Measurements from ENCODE around the gene RAP1GAP2.
A peak's percentile ranks its signal among the peaks of the same experiment; 100 is the strongest.
"Not testable (repeated sequence)": the region's sequence is repeated elsewhere in the genome, so short reads cannot be mapped to it uniquely, and the experiment has no call there.

RAP1GAP2 gene

DNA sequence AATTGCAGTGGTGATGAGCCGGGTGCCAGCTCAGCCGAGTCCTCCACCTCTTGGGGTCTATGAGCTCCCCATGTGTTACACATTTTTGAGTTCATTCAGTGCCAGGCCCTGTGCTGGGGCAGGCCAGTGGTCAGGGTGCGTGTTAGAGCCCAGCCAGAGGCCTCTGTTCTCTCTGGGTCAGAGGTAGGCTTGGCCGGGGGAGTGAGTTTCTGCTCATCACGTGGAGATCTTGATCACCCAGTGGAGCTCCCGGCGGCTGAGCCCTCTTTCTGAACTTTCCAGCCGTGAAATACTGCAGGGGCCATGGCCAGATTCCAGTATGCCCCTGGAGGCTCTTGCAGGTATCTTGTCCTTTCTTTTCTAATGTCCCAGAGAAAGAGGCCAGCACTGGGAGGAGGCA lies 93.0 kb downstream of the RAP1GAP2 start:
- no peak for DNase-seq

DNA sequence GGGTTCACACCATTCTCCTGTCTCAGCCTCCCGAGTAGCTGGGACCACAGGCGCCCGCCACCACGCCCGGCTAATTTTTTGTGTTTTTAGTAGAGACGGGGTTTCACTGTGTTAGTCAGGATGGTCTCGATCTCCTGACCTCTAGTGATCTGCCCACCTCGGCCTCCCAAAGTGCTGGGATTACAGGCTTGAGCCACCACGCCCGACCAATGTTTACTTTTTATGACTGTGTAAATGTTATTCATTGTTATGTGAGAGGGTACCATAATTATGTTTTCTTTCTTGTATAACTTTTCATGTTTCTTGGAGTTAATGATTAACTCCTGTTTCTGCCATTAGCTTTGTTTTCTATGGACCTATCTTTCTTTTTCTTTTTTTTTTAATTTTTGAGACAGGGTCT lies 94.5 kb downstream of the RAP1GAP2 start:
- DNase-seq: not testable (repeated sequence)

DNA sequence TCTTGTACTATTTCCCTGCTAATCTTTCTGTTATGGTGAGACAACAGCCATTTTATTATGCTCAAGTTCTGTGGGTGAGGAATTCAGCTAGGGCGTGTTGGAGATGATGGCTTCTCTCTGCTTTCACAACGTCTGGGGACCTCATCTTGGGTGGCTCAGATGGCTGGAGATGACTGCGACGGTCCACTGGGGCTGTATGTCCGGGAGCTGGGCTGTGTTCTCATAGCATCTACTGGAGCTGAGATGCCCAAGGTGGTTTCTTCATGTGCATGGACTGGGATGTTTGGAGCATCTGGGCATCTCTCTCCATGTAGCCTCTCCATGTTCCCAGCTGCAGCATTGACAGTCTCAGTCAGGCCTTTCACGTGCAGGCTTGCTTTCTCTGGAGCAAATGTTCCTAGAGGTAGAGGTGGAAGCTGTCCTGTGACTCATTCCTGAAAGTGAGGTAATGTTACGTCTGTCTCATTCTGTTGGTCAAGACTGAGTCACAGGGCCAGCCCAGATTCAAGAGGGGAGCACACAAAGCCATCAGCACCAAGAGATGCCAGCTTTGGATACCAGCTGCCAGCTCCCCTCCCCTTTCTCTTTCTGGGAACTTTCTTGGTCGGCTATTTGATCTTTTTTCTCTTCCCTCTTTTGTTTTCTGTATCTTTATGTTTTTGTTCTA lies 96.2 kb downstream of the RAP1GAP2 start:
- no peak for DNase-seq

DNA sequence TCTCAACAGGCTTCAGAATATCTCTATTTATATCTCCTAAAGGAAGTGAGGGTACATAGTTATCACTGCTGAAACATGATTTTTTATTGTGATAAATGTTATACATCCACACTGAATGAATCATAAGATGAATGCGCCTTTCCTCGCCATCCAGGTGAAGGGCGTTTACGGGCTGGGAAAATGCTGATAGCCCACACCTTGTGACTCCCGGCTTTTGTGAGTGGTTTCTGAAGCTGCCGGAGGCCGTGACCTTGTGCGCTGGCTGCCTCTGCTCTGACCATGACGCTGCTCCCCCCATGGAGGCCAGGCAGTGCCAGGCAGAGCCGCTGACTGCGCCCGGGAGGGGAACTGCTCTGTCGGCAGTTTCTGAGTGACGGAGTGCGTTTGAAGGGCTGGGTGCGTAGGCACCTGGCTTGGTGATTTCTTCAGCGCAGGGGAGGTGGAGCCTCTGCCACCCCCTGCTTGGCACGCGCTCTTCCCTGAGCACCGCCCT lies 97.2 kb downstream of the RAP1GAP2 start:
- DNase-seq: no peak

DNA sequence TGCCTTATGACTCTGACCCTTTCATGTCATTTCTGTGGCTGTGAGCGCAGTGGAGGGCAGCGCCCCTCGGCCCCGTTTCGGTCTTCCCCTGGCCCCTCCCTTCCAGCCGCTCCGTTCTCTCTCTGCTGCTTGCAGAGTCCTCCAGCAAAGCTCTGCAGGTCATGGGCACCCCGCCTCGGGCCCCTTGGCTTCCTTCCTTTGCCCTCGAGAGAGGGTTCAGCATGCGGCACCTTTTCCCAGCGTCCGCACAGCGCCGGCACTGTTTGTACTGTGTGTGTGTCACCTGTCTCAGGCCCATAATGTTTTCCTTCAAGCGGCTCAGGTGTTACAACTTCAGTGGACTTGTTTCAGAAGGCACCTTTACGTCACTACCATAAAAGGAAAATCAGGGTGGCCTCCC lies 98.5 kb downstream of the RAP1GAP2 start:
- no peak for DNase-seq

DNA sequence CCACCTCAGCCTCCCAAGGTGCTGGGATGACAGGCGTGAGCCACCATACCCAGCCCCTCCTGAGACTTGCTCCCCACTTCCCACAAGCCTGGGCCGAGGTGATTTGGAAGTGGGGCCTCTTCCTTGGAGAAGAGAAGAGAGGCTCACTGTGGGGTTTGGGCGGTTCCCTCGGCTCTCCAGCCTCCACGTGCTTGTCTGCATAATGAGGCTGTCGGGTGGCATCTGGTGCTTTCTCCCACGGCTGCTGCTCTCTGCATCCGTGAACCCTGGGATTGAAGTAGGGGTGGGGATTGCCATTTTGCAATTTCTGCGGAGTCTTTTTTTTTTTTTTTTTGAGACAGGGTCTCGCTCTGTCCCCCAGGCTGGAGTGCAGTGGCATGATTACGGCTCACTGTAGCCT lies 101.4 kb downstream of the RAP1GAP2 start:
- DNase-seq: no peak

DNA sequence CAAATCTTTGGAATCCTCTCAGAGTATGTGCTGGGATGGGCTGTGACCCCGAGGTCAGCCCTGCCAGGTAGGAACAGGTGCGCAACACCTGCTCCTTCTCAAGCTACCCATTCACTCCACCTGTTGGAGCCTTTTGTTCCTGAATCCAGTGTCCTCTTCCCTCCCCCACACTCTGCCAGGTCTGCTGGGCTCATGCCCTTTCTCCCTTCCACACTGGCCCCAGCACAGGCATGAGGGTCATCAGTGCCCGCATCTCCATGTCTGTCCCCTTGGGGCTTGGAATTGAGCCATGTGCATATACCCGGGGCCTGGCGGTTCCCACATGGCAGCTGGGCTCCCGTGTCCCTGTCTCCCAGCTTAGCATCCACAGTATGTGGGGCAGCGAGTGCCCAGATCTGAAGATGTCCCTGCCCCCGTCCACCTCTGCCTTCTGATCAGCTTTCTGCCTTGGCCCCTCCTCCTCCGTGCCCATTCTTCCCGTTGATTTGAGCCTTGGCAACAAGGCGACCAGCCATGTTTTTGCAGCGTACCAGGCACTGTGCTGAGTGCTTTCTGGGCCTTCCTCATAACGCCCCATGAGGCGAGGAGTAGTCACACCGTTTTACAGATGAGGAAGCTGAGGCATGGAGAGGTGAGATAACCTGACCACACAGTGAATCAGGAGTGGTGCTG lies 102.2 kb downstream of the RAP1GAP2 start:
- peak; percentile 17 for DNase-seq

DNA sequence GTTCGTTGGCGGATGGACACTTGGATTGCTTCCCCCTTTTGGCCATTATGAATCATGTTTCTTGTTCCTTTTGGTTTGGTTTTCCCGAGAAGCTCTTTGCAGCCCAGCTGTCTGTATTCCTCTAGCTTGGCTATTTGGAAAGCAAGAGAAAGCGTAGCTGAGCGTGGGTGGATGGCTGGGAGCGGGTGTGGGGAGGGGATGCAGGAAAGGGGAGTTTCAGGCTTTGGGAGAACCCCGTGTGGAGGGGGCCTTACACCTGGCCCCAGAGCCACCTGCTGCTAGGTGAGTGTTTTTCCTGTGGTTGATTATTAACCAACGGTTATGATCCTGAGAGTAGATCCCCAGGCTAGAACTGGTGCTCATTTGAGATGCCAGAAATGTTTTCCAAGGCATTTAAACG lies 103.7 kb downstream of the RAP1GAP2 start:
- DNase-seq: no peak

DNA sequence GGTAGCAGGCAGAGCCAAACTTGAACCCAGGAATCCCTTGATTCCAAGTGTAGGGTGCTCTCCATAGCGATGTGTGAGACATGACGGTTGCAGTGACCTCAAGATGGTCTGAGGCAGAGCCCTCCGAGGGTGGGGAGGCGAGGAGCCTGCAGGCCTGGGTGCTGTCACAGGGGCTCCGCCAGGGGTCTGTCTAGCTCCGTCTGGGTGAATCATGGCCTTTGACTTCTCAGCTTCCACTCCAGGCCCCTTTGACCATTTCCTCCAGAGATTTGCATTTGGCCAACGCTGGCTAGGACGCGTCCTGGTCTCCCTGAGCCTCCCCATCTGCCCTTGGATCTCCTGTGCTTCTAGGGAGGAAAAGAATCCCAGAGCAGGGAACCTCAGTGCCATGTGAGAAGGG lies 104.6 kb downstream of the RAP1GAP2 start:
- no peak for DNase-seq

DNA sequence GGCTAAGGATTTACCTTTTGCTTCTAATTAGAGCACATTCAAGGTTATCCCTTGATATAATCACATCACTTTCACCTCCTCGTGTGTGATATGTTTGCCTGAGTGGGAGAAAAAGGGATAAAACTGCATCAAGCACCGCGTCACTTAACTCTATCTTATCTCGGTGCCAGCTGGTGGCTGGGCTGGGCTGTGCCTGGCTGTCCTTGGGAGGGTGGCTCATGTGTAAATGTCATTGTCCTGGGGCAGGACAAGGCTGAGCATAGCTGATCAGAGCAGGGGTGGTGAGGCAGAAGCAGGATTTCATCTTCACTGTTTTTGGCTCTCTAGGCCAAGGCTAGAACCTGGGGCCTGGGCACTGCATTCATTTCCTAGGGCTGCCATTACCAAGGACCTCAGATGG lies 105.3 kb downstream of the RAP1GAP2 start:
- no peak for DNase-seq

DNA sequence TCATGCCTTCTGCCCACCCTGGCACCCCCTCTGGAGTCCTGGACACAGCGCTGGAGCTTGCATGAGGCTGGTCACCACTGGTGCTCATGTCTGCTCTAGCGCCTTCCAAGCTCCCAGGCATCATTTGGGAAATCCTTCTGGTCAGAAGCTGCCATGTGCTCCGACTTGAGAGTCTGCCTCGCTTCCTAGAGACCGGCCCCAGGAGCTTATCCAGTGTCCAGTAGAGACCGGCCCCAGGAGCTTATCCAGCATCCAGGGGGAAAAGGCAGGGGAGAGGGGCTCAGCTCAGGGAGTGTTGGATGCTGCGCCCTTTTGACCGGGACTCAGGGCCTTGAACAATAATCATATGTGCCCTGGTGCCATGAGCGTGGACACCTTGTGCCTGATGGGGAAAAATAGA lies 106.3 kb downstream of the RAP1GAP2 start:
- DNase-seq: no peak

DNA sequence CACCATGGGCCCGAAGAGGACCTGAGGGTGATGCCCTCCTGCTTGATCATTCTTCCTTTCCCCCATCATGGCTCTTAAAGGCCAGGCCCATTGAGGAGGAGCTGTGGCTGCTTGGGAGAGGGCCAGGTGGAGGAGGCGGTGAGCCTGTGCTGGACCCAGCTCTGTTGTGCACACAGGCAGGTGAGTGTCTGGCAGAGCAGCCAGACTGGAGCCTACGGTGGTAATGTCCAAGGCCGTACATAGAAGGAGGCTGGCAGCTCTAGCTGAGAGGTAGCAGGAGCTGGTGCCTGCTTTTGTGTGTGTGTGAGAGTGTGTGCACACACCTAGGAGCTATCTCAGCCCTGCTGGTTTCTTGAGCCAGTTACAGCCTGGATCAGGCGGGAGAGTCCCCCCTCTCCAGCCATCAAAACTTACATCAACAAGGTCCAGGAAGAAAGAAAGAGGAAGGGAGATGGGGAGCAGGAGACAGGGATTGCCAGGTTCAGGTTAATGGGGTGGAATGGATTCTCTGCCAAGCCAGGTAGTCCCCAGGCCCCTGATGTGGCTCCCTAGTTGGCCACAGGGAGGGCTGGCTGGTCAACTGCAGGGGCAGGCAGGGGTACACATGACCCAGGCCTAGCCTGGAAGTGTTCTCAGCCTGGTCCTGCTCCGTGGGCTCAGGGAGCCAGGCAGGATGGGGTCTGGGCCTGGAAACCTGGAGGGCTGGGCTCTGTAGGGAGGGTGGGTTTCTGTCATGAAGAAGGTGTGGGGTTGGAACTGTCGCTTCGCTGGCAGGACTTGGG lies 107.1 kb downstream of the RAP1GAP2 start:
- DNase-seq: peak; percentile 23

DNA sequence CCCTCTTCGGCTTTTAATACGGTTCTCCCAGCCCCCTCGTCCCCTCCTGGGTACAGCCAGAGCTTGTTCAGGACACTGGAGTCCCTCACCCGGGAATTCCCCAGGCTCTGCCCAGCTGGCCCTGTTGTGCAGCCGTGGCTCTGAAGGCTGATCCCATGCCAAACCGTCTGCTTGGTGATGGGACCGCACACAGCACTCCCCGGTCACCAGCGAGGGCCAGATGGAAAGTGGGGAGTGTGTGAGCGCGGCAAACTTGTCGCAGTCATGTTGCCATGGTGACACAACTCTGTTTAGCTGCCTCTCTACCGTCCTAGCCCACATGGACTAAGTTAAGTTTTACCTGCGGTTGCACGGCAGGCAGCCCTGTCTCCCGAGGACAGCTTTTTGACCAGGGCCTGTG lies 107.9 kb downstream of the RAP1GAP2 start:
- no peak for DNase-seq

DNA sequence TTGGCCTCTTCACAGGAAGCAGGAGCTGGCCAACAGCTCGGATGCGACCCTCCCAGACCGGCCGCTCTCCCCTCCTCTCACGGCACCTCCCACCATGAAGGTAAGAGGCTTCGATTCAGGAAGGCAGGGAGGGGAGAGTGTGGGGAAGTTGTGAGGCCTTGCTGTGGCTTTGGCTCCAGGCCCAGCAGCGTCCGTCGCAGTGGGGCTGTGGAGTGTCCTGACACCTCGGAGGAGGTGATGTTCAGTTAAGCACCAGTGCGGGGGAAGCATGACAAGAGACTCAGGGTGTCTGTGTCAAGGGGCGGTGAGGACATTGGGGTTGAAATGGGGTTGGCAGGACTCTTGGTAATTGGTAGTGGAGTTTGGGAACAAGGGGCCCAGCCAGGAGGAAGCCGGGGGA lies 109.0 kb downstream of the RAP1GAP2 start:
- no peak for DNase-seq

DNA sequence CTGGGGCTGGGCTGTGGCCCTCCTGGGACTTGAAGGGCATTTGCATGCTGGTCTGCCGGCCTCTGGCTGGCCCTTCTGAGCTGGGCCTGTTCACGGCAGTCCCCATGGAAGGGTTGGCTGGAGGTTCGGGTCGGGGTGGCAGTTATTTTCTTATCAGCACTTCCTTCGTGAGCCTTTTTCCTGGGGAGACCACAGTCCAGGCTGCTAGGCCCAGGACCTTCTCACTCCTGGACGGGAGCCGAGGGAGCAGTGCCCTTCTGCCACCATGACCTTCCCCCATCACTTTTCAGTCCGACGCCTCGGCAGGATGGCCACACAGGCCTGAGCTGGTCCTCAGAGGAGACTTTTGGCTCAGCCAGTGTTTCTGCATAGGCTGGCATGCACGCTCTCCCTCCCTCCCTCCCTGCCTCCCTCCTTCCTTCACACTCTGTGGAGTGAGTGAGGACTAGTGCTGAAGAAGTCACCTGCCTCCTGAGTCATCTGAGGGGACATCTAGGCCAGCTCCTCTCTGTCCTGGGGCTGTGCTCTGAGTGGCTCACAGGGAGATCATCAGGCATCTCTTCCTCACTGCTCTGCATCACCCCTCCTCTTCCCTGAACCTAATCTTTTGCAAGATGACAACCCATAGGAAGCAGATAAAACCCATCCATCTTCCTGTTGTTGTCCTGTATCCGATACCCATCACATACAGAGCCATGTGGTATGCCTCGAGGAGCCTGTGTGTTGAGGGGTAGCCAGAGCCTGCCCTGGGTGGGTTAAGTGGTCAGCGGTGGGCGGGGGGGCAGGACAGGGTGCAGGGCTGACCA lies 109.7 kb downstream of the RAP1GAP2 start:
- no peak for DNase-seq

DNA sequence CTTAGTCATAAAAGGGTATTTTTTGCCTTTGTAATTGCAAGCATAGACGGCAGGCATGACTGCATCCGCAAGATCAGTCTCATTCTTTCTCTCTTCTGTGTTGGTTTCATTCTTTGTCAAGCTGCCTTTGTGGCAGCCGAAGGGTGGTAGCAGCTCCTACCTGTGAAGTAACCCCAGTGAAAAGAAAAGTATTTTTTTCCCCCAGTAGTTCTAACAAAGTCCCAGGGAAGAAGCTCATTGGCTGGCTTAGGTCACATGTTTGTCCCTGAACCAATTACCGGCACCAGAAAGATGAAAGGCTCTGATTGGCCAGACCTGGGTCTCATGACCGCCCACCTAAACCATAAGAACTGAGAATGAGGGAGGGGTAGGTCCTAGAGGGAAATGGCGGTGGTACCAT lies 110.7 kb downstream of the RAP1GAP2 start:
- no peak for DNase-seq

DNA sequence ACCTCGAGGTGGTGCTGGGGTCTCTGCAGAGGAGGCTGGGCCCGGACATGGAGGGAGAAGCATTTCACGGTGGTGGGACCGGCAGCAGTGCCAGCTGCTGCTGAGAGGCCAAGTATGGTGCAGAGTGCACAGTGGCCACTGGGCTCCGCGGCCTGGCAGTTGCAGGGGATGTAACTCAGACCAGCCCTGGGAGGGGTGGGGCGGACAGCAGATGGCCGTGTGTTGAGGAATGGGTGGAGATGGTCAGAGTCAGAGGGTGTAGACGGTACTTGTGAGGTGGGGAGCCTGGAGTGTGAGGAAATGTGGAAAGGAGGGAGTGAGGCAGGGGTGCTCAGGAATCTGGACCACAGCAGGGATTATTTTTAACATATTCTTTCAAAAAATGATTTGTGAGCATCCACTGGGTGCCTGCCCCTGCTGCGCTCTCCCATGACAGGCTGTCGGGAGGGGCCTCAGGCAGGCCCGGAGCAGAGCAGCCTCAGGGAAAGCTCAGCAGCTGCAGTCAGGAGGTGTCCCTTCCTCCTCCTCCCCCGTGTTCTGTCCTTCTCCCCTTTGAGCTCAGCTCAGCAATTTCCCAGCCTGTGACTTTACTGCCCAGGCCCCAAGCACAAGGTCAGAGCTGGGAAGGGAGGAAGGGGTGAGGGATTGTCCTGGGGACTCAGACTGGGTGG lies 113.1 kb downstream of the RAP1GAP2 start:
- DNase-seq: no peak

DNA sequence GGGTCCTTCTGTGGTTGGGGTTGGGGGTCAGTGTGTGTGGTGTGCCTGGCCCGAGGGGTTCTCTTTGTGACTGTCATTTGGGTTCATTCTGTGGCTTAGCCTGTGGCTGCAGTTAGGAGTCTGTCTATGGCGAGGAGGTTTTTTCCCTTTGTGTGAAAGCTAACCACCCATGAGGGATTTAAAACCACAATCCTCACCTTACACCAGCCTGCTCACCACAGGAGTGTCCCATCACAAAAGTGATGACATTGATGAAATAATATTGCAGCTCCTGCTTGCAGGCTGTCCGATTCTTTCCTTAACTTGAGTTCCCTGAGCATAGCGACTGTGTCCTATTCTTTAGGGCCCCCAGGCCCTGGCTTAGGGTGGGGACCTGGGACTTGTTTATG lies 113.6 kb downstream of the RAP1GAP2 start:
- no peak for DNase-seq

DNA sequence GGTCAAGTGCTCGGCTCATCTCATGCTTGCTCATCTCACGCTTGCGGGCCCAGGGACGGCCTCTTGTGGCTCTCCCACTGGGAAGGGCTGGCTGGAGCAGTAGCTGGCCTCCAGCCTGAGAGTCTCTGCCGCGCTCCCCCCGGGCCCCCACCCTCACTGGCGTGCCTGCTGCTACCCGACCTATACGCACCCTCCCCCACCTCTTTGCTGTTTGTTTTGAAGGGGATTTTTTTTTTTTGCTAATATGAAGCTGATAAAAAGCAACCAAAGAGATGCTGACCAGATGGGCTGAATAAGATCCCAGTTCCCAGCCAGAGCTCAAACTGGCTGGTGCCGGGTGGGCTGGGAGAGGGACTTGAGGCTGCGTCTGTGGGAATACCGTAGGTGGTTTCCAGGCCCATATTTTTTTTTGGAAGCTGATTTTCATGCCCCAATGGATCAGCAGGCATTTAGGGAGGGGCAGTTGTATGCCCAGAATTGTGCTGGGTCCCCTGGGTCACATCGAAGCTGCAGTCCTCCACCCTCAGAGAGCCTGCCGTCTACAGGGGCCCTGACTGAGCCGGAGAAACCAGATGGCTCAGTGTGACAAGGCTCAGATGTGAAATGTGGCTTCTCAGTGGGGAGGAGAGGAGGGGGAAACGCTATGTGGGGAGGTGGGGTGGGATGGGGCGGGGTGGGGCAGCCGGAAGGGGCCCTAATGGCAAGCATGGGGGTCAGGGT lies 115.0 kb downstream of the RAP1GAP2 start:
- DNase-seq: no peak

DNA sequence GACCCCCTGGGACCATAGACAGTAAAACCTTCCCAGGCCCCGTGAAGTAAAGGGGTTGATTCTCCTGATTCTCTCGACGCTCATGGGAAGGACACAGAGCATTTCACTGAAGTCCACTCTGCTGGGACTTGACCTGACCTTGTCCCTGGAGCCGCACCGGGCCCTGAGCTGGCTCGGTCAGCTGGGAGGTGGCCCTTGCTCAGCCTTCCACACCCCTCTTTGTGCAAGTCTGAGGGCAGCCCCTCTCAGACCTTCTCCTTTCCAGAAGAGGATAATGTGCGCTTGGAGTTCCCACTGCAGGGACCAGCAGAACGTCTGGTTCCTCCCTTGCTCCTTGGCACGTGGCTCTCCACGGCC lies 115.5 kb downstream of the RAP1GAP2 start:
- DNase-seq: no peak

DNA sequence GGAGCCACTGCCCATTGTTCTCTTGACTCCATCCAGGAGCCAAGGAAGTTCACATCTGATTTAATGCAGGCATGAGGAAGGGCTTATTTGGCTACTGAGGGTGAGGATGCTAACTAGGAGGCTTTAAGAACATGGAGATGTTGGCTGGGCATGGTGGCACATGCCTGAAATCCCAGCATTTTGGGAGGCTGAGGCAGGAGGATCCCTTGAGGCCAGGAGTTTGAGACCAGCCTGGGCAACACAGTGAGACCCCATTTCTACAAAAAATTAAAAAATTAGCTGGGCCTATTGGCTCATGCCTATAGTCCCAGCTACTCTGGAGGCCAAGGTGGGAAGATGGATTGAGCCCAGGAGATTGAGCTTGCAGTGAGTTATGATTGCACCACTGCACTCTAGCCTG lies 116.5 kb downstream of the RAP1GAP2 start:
- DNase-seq: no peak

DNA sequence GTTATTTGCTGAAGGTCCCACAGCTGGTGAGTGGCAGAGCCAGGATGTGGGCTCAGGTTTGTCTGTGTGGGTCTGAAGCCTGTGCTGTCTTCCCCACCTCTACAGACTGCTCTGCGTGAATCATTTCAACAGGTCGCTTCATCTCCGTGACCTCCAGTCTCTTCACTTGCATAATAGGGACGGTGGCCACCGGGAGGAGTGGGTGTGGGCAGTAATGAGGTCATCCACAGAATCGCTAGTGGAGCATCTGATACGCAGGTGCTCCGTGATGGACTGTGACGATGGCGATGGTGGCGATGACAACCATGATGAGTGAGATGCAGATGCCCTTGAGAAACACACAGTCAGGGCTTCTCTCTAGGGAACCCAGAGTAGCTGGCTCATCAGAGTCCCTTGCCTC lies 120.2 kb downstream of the RAP1GAP2 start:
- no peak for DNase-seq
